Dermis blood vessel endothelial cell (primary cell): ENCODE data around the gene TNNC1. TPM values are rescaled to one million over a fixed set of nuclear protein-coding genes. Genes with fewer than 3 reads are reported as not detected.

Experiments used
- DNase-seq: peaks from one replicate; pipeline ENCODE4 v3.0.0; 2010
- total RNA-seq: library from RNA; depleted of rRNA; stranded (reverse); fragments of >200 nt; gene quantifications from 2 replicates; pipeline ENCODE4 v1.2.3, GENCODE V29; 2014

Gene TNNC1
- total RNA-seq, 1 donor from 2014 or later, result not detected

DNA sequence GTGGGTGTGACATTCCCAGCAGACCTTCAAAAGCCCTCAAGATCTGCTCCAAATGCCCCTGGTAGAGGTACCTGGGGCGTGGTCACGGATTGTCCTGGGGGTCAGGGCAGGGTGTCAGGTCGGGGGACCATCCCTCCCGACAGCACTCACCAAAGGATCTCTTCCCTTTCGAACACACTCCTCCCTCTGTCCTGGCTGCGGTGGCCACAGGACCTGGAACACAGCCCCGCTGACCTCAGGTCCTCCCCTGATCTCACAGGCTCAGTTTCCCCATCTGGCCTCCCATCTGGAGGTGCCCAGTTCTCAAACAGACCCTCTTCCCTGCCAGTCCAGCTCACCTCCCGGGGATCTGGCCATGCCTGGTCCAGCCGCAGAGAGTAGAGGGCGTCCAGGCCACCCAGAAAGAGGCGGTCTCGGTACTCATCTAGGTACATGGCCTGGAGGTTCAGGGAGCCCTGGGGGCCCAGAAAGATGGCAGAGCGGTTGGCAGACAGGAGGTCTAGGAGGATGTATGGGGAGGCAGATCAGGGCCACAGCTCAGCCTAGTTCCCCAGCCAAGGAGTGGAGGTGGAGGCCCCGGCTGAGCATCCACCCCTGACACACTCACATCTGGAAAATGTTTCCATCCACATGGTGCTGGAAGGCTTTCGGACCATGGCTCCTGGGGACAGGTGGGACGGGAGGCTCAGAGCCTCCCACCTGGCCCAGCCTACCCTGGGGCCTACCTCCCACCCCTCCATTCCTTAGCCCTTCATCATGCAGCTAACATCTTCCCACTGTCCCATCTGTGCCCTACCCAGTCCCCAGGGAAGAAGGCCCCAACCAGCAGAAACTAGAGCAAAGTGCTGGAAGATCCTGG, 11.2 kb downstream of the TNNC1 start:
- DNase-seq, result no peak

DNA sequence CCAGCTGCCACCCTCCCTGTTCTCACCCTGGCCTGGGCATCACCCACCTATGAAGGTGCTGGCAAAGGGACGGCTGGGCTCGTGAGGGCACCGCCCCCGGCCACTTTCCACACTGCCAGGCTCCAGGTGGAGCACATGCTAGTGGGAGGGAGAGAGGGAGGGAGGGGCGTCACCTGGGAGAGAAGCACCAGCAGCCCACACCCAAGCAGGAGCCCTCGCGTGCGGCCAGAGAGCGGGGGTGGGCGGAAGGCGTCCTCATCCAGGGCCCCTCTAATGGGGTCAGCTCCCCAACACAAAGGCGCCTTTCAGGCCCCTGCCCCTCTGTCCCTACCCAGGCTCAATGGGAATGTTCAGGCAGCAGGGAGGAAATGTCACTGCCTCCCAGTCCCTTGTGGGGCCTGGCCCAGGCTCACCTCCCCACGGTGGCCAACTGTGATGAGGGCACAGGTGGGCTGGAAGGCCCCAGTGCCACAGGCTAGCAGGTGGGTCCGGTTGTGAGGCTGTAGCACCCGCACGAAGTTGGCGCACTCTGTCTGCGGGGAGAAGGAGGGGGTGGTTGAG, 12.0 kb downstream of the TNNC1 start:
- no peak for DNase-seq

DNA sequence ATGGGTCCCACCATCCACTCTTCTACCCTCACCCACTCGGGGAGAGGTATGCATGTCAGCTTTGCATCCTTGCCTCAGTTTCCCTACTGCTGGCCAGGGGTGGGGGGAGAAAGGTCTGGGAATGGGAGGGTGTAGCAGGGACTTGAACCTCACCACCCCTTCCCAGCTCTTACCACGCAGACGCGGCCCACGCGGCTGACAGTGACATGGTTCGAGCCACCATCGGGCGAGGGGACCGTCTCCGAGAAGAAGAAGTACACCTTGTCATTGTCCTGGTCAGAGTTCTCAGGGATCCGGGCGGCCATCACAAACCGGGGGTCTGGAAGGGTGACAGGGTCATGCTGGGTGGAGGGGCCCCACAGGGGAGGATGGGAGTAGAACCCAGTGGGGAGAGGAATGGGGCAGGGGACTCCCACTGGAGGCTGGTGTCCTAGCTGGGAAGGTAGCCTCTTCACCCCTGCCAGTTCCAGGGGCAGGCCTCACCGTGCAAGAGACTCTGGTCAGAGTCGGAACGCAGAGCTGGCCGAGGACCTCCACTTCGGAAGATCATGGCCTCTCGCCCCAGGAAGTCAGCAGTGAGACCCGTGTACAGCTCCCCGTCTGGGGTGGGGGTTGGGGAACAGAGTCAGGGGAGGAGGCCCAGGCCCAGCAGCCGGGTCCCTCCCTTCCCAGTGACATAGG, 12.6 kb downstream of the TNNC1 start:
- DNase-seq, result no peak

DNA sequence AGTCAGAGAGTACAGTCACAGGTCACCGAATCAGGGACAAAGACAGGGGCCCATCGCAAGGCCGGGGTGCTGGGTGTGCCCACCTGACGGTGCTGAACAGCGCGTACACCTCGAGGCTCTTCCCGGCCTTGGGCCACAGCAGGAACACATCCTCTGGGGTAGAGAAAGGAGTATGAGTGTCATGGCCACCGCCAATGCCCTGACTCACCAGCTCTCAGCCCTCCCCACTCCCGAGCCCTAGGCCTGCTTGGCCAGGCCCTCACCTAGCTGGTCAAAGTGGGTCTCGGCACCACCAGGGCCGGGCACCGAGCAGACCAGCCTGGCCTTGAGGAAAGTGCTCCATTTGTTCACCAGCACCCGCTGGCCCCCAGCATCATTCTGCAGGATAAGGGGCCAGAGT, 13.2 kb downstream of the TNNC1 start:
- no peak for DNase-seq

DNA sequence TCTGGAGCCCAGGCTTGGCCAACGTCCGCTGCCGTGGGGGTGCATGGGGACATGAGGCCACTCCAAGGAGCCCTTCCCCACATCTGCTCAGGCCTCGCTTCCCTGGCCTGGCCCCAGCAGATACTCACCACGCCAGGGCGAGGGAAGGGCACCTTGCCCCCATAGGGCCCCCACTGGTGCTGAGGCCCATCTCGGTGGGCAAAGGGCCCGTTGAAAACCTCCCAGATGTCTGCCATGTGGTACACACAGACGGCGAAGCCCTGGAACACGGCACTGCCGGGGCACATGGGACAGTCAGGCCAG, 13.6 kb downstream of the TNNC1 start:
- no peak for DNase-seq

DNA sequence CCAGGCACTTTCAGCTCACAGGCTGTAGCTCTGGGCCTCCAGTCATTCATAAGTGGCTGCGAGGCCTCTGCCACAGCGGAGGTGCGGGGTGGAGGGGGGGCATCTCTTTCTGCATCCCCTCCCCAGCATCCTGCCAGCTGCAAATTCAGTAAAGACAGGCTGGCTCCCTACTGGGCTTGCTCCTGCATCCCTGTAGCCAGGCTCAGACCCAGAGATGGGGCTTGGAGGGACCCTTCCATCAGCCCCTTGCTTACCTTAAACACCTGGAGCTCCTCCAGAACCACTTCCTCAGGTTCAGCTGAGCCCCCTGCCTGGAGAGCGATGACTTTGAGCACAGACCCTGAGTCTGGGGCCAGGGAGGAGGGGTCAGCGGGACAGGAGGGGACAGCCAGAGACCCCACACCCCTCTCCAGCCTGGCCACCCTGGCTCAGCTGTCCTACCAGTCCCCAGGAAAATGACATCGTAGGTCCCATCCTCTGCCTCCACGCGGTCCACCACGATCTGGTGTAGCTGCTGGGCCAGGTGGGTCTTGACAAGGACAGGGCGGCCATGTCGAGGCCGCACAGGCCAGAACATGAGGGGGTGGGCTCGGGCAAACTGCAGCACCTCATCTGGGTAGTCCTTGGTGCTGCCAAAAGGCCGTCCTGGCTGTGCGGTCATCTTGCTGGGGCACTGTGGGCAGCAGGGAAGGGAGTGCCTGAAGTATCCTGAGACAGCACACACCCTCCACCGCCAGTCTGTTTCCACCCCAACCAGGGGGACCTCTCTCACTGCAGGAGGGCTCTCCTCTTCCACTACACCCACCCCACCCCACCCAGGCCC, 14.2 kb downstream of the TNNC1 start:
- no peak for DNase-seq

DNA sequence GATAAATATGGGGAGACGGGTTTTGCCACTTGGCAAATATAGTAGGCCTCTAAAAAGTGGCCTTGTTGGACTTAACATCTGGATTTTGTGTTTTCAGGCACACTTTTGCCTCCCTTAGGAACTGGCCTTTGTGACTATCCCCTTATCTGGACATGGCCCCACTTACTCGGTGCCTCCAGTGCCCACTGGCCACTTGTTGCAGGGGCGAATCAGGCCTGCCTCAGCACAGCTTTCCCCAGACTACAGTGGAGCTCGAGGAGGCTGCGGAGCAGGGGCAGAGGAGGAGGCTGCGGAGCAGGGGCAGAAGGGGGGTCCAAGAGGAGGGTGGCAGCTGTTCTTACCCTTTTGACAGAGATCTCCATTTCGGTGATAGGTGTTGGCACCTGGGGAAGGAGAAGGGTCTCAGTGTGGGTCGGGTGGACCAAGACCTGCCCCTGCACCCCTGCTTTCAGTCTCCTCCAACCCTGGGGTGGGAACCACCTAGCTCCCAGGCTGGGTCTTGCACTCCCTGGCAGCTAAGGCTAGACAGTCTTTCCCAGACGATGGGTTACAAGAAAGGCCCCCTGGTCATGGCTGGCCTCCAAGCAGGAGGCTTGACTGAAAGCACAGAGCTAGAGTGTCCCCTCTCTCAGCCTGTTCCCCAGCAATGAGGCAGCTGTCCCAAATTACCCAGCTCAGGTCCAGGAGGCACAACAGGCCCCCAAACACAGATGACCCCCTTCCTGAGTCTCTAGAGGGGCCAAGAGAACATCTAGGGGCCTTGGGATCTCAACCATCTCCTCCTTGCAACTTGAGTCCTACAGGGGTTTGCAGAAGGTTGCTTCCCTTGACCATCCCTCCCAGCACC, 15.0 kb downstream of the TNNC1 start:
- no peak for DNase-seq

DNA sequence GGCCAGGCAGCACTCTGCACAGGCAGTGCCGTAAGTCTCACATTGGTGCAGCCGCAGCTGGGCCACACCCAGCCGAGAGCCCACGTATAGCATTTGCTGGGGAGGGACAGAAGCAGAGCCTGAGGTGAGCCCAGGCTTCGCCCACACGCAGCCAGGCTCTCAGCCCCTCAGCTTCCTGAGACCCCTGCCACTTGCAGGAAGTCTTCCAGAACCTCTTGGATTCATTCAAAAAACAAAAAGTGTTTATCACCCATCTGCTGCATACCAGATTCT, 15.8 kb downstream of the TNNC1 start:
- DNase-seq, result no peak

DNA sequence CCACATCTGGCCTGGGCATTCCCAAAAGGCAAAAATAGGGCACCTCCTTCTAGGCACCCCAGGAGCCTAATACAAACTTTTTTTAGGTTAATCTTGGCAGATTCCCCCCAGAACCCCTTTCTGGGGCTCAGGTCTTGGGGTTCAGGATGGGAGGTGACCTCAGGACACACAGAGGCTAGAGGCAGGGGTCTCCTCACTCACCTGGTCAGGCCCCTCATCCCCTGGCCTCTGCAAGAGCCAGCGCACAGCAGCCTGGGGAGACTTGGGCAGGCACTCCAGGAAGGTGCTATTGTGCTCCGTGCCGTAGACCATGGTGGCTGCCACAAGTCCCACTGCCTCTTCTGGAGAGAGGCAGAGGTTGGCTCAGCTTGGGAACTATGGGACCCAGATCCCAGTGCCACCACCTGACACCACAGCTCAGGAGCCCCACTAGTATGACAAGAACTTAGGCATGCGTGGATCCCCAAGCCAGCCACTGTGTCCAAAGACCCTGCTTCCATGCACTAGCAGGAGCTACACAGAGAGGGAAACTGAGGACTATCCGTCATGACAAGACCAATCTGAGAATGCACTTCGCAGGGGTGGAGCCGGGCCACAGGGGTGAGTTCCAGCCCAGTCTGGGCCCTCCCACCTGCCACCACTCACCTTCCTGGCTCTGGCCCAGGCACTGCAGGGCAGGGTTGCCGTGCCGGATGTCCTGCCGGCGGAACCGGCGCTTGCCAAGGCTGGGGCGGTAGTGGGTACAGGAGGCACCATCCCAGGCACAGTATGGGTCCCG, 16.3 kb downstream of the TNNC1 start:
- no peak for DNase-seq

DNA sequence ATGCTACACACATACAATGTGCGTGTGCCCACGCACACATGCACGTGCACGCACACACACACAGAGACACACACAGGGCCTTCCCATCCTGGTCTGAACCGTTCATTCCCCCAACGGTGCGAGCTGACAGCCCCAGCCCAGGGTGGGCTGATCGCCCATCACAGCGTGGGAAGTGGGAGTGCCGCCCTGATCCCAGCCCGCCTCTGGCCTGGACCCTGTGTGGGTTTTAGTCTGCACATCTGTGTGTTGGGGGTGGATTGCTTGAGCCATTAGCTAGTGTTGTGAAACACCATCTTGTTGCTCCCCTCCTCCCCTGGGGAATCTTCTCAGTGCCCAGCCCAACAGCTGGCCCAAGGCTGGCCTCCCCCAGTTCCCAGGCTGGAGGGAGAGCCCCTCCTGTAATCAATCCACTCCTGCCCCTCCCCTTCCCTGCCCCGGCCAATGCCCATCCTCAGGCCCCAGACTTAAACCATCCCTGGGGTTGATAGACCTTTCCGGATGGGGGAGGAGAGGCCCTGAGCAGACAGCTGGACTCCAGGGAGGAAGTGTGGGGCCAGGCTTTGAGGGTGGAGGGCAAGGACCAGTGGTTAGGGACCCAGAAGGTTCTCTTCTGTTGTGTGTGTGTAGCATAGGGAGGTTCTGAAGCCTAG, 17.2 kb downstream of the TNNC1 start:
- peak; percentile 28 for DNase-seq

DNA sequence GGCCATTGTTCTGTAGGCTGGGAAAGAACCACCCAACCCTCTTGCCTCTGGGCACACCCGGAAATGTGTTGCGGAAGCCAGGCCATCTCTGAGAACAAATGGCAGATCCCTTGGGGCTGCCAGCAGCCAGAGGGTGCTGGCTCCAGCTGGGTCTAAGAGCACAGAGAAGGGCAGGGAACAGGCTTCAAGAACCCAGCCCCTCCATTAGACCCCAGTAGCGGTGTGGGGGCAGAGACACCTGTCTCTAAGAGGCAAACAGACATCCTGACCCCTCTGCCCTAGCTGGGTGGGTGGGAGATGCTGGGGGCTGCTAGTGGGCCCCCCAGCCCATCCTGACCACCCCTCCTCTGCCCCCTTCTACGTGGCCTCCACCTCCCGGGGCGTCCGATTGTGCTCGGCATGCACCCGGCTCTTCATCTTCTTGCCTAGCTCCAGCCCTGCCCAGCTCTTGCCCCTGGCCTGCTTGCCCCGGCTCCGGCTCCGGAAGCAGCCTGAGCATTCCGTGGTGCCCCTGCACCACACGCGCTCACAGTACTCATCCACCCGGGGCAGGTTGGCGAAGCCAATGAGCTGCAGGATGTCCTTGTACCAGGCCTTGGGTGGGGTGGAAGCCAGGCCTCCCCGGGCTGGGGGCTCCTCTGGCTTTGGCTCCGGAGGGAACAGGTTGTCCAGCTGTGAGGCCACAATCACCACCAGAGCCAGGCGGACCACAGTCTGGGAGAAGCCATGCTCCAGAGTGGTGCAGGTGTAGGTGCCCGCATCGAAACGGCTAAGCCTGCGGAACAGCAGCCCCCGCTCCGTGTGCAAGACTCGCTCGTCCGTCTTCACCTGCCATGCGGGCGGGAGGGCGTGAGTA, 18.4 kb downstream of the TNNC1 start:
- DNase-seq, result peak; percentile 45

DNA sequence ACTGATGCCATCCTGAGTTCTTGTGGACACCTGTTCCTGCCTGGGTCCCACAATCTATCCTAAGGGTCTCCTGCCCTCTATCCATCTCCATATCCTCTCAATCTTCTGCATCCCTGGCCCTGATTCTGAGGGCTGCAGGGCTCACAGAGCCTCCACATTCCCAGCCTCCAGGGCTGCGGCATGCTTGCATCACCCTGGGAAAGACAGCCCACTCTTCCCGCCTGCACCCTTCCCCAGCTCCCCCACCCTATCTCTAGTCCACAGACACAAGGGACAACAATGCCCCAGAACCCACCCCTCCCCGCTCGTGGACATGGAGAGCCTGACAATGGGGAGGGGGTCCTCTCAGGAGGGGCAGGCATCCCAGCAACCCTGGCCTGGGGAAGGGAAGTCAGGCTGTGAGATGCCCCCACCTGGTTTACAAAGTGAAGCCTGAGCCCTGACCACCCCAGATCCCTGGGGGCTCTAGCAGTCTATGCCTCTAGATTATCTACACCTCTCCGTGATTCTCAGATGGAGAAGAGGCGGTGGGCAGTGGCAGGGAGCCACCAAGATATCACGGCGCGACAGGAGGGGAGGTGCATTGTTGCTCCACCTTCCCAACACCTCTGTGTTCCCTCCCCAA, 19.2 kb downstream of the TNNC1 start:
- DNase-seq, result no peak

DNA sequence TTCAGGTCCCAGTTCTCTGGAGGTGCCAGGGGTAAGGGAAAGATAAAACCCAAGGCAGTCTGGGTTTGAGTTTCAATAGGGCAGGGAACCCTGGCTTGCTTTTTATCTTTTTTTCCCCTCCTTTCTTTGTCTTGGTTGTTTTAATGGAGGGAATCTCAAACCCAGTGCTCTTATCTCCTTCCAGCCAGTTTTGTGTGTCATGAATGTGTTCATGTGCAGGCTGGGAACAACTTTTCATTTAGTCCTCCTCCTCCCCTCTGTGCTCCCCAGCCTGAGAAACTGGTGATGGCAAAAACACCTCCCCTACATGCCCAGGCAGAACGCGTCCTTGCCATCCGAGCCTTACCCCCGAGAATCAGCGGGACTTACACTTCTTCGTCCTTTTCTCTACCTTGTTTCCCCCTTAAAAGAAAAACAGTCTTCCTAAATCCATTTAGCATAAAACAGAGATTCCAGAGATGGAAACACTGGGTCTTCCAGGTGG, 19.8 kb downstream of the TNNC1 start:
- DNase-seq, result no peak

DNA sequence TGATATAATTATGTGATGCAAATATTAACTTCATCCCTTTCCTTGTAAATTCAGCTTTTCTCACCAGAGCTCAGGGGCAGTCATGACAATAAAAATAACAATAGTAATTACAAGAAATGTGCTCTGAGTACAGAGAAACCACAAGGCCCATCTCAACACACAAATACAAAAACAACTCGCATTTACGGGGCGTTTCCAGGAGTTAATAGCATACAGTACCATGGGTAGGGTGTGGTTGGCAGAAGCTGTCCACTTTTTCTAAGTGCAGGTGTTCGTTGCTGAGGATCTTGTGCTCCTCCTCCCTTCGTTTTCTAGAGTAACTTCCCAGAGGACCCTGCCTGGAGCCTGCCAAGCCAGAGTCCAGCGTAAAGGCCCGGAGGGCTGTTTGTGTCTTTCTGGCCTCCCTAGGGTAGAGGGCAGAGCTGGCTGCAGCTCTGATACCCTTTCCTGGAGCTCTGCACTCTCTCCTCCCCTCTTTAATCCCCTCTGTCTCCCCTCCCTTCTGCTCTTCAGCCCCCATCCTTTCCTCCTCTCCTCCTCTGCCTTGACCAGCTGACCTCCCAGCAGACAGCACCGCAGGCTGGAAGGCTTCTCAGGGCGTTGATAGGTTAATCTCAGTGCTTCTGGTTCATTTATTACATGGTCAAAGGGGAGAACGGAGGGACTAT, 20.4 kb downstream of the TNNC1 start:
- no peak for DNase-seq

DNA sequence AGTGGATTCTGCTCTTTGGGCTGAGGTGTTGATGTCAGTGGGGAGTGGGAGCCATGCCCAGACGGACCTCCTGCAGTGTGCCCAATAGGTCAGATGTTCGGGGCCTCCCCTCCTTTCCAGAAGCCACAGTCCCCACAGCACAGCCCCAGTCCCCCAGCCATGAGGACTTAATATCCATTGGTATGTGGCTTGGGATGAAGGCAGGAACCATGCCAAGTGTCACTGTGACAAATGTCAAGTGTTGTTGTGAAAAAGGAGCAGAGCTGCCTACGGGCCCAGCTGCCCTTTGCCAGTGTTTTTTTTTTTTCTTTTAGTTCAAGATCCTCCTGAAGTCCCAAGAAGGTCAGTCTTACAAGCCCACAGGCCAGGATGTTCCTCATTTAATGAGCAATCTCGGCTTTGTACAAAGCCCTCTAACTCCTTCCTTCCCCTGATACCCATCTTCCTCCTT, 21.1 kb downstream of the TNNC1 start:
- DNase-seq, result no peak

DNA sequence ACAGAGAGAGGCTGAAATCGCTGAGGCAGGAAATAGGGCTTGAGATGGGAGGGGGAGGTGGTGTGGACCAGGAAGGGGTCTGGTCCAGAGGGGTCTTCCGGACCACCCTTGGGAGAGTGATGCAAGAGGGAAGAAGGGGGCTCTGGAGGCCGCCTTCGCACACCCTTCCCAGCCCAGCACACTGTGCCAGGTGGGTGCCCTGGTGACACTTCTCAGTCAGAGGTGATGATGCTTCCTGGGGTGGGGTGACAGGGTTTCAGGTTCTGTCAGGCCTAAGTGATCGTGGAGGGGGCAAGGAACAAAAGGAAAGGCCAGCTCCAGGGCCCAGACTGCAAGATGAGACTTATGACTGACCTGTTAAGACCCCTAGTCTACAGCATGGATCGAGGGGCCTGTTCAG, 21.6 kb downstream of the TNNC1 start:
- no peak for DNase-seq

DNA sequence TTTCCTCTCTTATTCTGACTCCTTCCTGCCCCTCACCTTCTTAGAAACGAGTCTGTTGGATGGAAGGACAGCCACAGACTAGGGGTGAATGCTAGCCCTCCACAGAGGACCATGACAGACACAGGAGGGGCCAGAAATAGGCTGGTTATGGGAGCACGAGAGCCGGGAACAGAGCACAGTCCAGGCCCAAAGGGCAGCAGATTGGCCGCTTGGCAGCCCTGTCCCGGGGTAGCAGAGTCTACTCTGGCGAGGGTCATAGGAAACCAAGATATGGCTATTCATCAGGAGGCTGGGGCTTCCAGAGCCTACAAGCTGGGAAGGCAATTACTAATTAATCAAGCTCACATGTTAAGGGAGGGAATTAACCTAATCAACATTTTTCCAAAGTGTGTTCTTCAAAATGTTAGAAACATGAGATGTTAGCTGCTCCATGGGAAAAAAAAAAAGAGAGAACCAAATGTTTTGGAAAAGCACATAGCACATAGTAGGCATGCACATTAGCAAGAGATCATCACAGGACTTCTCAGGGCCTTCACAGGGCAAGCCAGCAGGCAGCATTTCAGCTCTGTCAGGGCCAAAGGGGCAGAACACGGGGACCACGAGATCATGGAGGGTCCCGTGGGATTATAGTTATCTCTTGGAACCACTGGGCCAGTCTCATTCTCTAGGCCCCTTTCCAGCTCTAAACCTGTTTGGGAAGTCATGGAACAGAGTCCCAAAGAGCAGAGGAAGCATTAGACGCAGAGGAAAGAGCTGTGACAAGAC, 22.2 kb downstream of the TNNC1 start:
- no peak for DNase-seq

DNA sequence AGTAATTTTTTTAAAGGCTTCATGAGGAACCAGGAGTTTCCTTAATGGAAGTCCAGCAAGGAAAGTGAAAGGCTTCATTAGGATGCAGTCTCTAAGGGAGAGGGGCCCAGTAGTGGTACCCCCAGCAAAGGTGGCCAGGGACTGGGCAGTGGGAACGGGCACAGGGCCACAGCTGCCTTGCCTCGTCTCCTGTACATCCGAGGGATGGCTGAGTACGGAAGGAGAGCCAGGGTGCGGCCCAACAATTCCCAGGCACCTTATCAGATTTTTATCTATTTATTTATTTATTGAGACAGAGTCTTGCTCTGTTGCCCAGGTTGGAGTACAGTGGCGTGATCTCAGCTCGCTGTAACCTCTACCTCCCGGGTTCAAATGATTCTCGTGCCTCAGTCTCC, 23.4 kb downstream of the TNNC1 start:
- DNase-seq, result no peak
